GM06990 (cell line): Measurements from ENCODE around the gene LAMA2.
A peak's percentile ranks its signal among the peaks of the same experiment; 100 is the strongest.

ENCODE experiments used
- DNase-seq: peaks from one replicate; pipeline ENCODE4 v3.0.0-alpha.2; 2011; ENCODE audit not compliant: insufficient read length; ENCODE audit errors: extremely low read depth
- H3K27me3 ChIP-seq: replicated peaks from 2 replicates; pipeline ENCODE4 v1.6.0; 2011; ENCODE audit warnings: low read length; ENCODE audit not compliant: control insufficient read depth, insufficient read depth
- H3K36me3 ChIP-seq: 2 replicates; pipeline ENCODE4 v1.5.1; 2011; ENCODE audit warnings: low read length; ENCODE audit not compliant: control insufficient read depth, insufficient read depth
- H3K4me3 ChIP-seq: replicated peaks from 2 replicates; pipeline ENCODE4 v1.5.1; 2011; ENCODE audit warnings: low read depth, mild to moderate bottlenecking, control low read depth, low read length
- CTCF ChIP-seq: IDR thresholded peaks from 2 replicates; pipeline ENCODE4 v1.5.1; 2011; ENCODE audit warnings: low read length, control low read depth, mild to moderate bottlenecking, inconsistent platforms; ENCODE audit not compliant: insufficient read depth, poor library complexity, severe bottlenecking

LAMA2 gene

GRCh38 chr6:129497481-129498441, 614.8 kb downstream of the LAMA2 start:
- H3K27me3 ChIP-seq, result no peaks in the 10 kb centered on the region
- H3K36me3 ChIP-seq, result no peaks in the 10 kb centered on the region
- DNase-seq, result no peak
- no peak for TF ChIP-seq CTCF
- no peak overlapping the region for H3K4me3 ChIP-seq

- Histone ChIP-seq H3K27me3 (no peaks in the 10 kb centered on the region), H3K4me3 (no peak overlapping the region), H3K36me3 (no peaks in the 10 kb centered on the region)
- no peak for TF ChIP-seq CTCF
- no peak for DNase-seq
These were observed 615.6 kb downstream of the LAMA2 start for GRCh38 chr6:129498541-129498940.

GRCh38 chr6:129498950-129499842, 616.3 kb downstream of the LAMA2 start:
- Histone ChIP-seq H3K4me3 (no peak overlapping the region), H3K27me3 (no peaks in the 10 kb centered on the region), H3K36me3 (no peaks in the 10 kb centered on the region)
- no peak for DNase-seq
- peak; percentile 48 for TF ChIP-seq CTCF

- no peak for TF ChIP-seq CTCF
- Histone ChIP-seq H3K27me3 (no peaks in the 10 kb centered on the region), H3K36me3 (no peaks in the 10 kb centered on the region), H3K4me3 (no peak overlapping the region)
- no peak for DNase-seq
These were observed 616.9 kb downstream of the LAMA2 start for GRCh38 chr6:129499843-129500219.

- no peaks in the 10 kb centered on the region for H3K36me3 ChIP-seq
- DNase-seq, result no peak
- H3K4me3 ChIP-seq, result no peak overlapping the region
These were observed 618.2 kb downstream of the LAMA2 start for GRCh38 chr6:129500958-129501739.

More at GRCh38 chr6:129500958-129501739, 618.2 kb downstream of the LAMA2 start:
- TF ChIP-seq CTCF, result peak; percentile 31
- H3K27me3 ChIP-seq, result no peaks in the 10 kb centered on the region
